Keratinocyte (primary cell): Measurements from ENCODE around the gene ENO3.

ENCODE experiments used
- EZH2 ChIP-seq: IDR thresholded peaks from one replicate; pipeline ENCODE4 v1.6.1; 2012; ENCODE audit warnings: inconsistent platforms, mild to moderate bottlenecking, low read length, moderate library complexity
- TF ChIP-seq, protein P1 (sequence below), 3 experiments: IDR thresholded peaks in 1 of 3; conservative IDR thresholded peaks in 1 of 3; optimal IDR thresholded peaks in 1 of 3; 2 replicates in 2 of 3; 3 replicates in 1 of 3; pipeline versions ENCODE3 to v1.5.1; 2011; ENCODE audit warnings: low read length in 3 of 3, mild to moderate bottlenecking in 3 of 3, moderate library complexity in 2 of 3, control low read depth in 1 of 3, inconsistent platforms in 1 of 3; ENCODE audit not compliant: insufficient read depth in 2 of 3; ENCODE audit errors: extremely low read depth in 1 of 3

DNA sequence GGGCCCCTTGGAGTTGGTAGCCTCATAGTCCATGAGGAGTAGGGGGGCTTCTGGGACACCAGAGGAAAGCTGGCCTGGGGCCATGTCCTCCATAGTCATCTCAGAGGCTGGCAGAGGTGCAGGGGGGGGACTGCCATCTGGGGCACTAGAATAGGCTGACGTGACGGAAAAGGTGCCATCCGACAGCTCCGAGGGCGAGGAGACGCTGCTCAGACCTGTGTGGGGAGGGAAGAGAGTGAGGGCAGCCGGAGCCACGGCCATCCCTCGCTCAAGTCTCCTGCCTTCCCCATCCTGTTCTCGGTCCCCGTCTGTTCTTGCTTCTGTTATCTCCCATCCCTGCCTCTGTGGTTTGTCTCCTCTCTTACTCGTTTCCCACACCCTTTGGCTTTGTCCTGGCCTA, 21.4 kb downstream of the ENO3 start:
- TF ChIP-seq, protein P1, sequence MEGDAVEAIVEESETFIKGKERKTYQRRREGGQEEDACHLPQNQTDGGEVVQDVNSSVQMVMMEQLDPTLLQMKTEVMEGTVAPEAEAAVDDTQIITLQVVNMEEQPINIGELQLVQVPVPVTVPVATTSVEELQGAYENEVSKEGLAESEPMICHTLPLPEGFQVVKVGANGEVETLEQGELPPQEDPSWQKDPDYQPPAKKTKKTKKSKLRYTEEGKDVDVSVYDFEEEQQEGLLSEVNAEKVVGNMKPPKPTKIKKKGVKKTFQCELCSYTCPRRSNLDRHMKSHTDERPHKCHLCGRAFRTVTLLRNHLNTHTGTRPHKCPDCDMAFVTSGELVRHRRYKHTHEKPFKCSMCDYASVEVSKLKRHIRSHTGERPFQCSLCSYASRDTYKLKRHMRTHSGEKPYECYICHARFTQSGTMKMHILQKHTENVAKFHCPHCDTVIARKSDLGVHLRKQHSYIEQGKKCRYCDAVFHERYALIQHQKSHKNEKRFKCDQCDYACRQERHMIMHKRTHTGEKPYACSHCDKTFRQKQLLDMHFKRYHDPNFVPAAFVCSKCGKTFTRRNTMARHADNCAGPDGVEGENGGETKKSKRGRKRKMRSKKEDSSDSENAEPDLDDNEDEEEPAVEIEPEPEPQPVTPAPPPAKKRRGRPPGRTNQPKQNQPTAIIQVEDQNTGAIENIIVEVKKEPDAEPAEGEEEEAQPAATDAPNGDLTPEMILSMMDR (optimal IDR thresholded peaks at IDR 0.05 in 1 of 3, IDR thresholded peaks at IDR 0.05 in 1 of 3, conservative IDR thresholded peaks at IDR 0.05 in 1 of 3; ENCODE audit: extremely low read depth in 1 of 3, insufficient read depth in 2 of 3, low read length in 3 of 3), result no peak
- no peak for TF ChIP-seq EZH2
